OCI-LY7 (cell line): Measurements from ENCODE around the gene RBM20. TPM values are rescaled to one million over a fixed set of nuclear protein-coding genes. Genes with fewer than 3 reads are reported as not detected.

Source experiments
- BruUV-seq: library from RNA; stranded (reverse); fragments of 400-500 nt; replicated peaks from 2 replicates; lab custom pipeline; 2021; lab: Mats Ljungman, UMichigan
- CTCF ChIA-PET: fragments of 300-600 bp; sonication (Branson Sonifier 250); formaldehyde crosslinking; loops from one replicate; lab custom pipeline; 2022; ENCODE audit warnings: antibody characterized with exemption; ENCODE audit not compliant: unreplicated experiment; lab: Charles Lee
- POLR2A ChIA-PET: fragments of 300-600 bp; sonication (Branson Sonifier 250); formaldehyde crosslinking; loops from one replicate; lab custom pipeline; 2022; ENCODE audit warnings: antibody characterized with exemption; lab: Charles Lee
- DNase-seq: peaks from one replicate; pipeline ENCODE4 v3.0.0-alpha.2; 2015; ENCODE audit warnings: low spot score
- H2AFZ ChIP-seq: fragments of 200-600 bp; sonication (generic), shearing (Covaris generic); 2 replicates; pipeline ENCODE4 v1.6.1; 2014; ENCODE audit warnings: mild to moderate bottlenecking, antibody characterized with exemption, low read length, moderate library complexity
- H3K27ac ChIP-seq: fragments of 200-600 bp; sonication (generic); 2 replicates; pipeline ENCODE4 v1.5.1; 2014; ENCODE audit warnings: mixed run types, low read depth, mild to moderate bottlenecking, moderate library complexity, low read length, inconsistent platforms; ENCODE audit not compliant: poor library complexity, severe bottlenecking
- H3K36me3 ChIP-seq: fragments of 200-600 bp; sonication (generic); 2 replicates; pipeline ENCODE4 v1.6.1; 2014; ENCODE audit warnings: mild to moderate bottlenecking, antibody characterized with exemption, low read length, moderate library complexity, mixed read lengths; ENCODE audit not compliant: insufficient read depth
- H3K4me1 ChIP-seq: fragments of 200-600 bp; sonication (generic); 2 replicates; pipeline ENCODE4 v1.5.1; 2014; ENCODE audit warnings: mild to moderate bottlenecking, low read length; ENCODE audit not compliant: insufficient read depth, poor library complexity, severe bottlenecking
- H3K4me2 ChIP-seq: fragments of 200-600 bp; sonication (generic); 2 replicates; pipeline ENCODE4 v1.6.1; 2014; ENCODE audit warnings: mild to moderate bottlenecking, low read length
- H3K4me3 ChIP-seq: fragments of 200-600 bp; sonication (generic); 2 replicates; pipeline ENCODE4 v1.5.1; 2014; ENCODE audit warnings: mild to moderate bottlenecking, low read depth, low read length; ENCODE audit not compliant: poor library complexity, severe bottlenecking
- H3K79me2 ChIP-seq: fragments of 200-600 bp; sonication (generic); 2 replicates; pipeline ENCODE4 v1.6.1; 2016; ENCODE audit warnings: low read depth, mild to moderate bottlenecking, low read length, moderate library complexity, mixed read lengths; ENCODE audit not compliant: insufficient read depth
- H3K9me2 ChIP-seq: fragments of 200-600 bp; sonication (generic); 2 replicates; pipeline ENCODE4 v1.6.1; 2016; ENCODE audit warnings: mild to moderate bottlenecking, low read length, mixed read lengths; ENCODE audit not compliant: insufficient read depth
- H3K9me3 ChIP-seq: fragments of 200-600 bp; sonication (generic); 2 replicates; pipeline ENCODE4 v1.6.1; 2014; ENCODE audit warnings: mild to moderate bottlenecking, mixed run types, low read length, mixed read lengths
- H4K20me1 ChIP-seq: fragments of 200-600 bp; sonication (generic); 2 replicates; pipeline ENCODE4 v1.6.1; 2014; ENCODE audit warnings: mild to moderate bottlenecking, antibody characterized with exemption, low read length, moderate library complexity, mixed read lengths; ENCODE audit not compliant: insufficient read depth
- EZH2phosphoT487 ChIP-seq: fragments of 200-600 bp; sonication (generic); IDR thresholded peaks from 2 replicates; pipeline ENCODE4 v1.6.1; 2018; ENCODE audit warnings: low read depth, borderline replicate concordance, mild to moderate bottlenecking, mixed run types, antibody characterized with exemption, low read length, moderate library complexity, mixed read lengths
- intact Hi-C: fragments of 100-400 bp; cut with micrococcal nuclease; formaldehyde crosslinking; loops from one replicate; pipeline ENCODE4 v1.10.0; 2022; ENCODE audit not compliant: unreplicated experiment
- total RNA-seq, 2 experiments: library from RNA; depleted of rRNA in 1 of 2; stranded (reverse); fragments of >200 nt in 1 of 2; shearing (Covaris generic) in 1 of 2; gene quantifications; 2 replicates each; pipeline ENCODE4 v1.2.3, GENCODE V29; 2014 to 2022
- TF ChIP-seq, protein P1 (sequence below): fragments of 200-600 bp; sonication (generic); conservative IDR thresholded peaks from 2 replicates; pipeline ENCODE4 v1.5.1; 2014; ENCODE audit warnings: mild to moderate bottlenecking, antibody characterized with exemption, low read length, moderate library complexity, mixed read lengths

Gene RBM20
- total RNA-seq, 2 experiments from 2014 or later: 0.35 to 1.0 TPM

DNA sequence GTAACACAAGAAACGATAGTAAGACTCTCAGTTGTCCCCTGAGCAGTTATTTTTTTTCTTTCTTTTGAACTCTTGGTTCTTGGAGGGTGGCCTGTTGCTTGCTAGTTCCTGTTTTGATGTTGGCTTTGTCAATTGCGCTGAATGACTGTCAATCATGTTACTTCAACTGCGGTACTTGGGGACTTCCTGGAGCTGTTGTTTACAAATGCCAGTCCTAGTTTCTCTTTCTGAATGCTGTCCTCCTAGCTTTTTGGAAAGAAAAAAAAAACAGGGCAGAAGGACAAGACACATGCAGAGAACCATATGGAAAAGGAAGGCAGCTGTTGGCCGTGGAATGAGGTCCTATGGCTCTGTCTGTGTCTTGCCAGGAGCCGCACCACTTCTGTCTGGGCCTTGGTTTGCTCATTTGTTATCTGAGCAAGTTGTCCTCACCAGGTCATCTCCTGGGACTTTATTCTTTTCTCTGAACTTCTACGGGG is 220.6 kb downstream of the RBM20 start:
- H3K27ac ChIP-seq: peak overlapping the region; percentile 92
- peak; percentile 89 for DNase-seq

DNA sequence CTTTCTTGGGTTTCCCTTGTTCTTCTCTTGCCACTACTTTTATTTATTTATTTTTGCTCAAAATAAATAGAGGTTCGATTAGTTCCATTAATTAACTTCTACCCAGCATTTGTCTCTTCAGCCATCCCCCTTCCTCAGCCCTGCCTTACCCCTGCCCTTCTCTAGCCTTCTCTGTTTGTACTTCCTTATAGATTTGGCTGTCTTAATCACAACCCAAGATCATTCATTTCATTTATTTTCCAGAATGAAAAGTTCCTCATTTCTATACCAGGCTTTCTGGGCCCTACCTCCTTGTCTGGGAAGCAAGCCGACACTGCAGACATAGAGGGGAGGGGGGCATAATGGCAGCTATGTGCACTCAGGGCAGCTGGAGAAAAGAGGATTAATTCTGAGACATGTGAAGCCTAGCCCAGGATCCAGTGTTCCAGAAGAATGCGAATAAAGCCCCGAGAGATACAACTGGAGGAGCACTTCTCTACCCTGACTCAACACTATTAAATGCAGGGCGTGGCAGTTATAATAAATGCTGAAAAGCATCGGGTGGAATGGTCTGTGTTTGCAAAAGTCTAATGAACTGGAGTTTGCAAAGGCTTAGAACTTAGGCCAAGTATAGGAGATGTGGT is 221.2 kb downstream of the RBM20 start:
- peak overlapping the region; percentile 60 for H3K4me3 ChIP-seq
- H3K79me2 ChIP-seq: no peaks in the 10 kb centered on the region; the same call in 1 of the 2 replicates
- H3K36me3 ChIP-seq: no peaks in the 10 kb centered on the region
- H3K27ac ChIP-seq: peak overlapping the region; percentile 92
- H2AFZ ChIP-seq: peak overlapping the region; percentile 61
- BruUV-seq: no TSS peak
- no peaks in the 10 kb centered on the region for H3K9me3 ChIP-seq
- POLR2A ChIA-PET: interaction anchor here (1.4 to 5.3 kb wide), 3 partner anchors 22 to 62 kb away, joined by 3 to 75 read pairs (median 27); no protein-coding TSS in a partner anchor
- no peak for DNase-seq
- H3K4me2 ChIP-seq: peak overlapping the region; percentile 92
- no peaks in the 10 kb centered on the region for H3K9me2 ChIP-seq
- H3K4me1 ChIP-seq: peaks cover 100% of the 10 kb centered on the region
- CTCF ChIA-PET: no interaction called here
- TF ChIP-seq, protein P1, sequence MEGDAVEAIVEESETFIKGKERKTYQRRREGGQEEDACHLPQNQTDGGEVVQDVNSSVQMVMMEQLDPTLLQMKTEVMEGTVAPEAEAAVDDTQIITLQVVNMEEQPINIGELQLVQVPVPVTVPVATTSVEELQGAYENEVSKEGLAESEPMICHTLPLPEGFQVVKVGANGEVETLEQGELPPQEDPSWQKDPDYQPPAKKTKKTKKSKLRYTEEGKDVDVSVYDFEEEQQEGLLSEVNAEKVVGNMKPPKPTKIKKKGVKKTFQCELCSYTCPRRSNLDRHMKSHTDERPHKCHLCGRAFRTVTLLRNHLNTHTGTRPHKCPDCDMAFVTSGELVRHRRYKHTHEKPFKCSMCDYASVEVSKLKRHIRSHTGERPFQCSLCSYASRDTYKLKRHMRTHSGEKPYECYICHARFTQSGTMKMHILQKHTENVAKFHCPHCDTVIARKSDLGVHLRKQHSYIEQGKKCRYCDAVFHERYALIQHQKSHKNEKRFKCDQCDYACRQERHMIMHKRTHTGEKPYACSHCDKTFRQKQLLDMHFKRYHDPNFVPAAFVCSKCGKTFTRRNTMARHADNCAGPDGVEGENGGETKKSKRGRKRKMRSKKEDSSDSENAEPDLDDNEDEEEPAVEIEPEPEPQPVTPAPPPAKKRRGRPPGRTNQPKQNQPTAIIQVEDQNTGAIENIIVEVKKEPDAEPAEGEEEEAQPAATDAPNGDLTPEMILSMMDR: no peak
- TF ChIP-seq EZH2phosphoT487: no peak
- intact Hi-C loops: loop anchor here (2.0 kb wide), 1 partner anchor 22 kb away; no protein-coding TSS in a partner anchor
- no peaks in the 10 kb centered on the region for H4K20me1 ChIP-seq

More for the DNA sequence above, 220.6 kb downstream of the RBM20 start:
- Histone ChIP-seq H3K4me1 (peaks cover 100% of the 10 kb centered on the region), H3K9me2 (no peaks in the 10 kb centered on the region), H2AFZ (peak overlapping the region; percentile 61; the same call in 1 of the 2 replicates), H3K4me2 (peak overlapping the region; percentile 92), H4K20me1 (no peaks in the 10 kb centered on the region), H3K4me3 (peak overlapping the region; percentile 60), H3K36me3 (no peaks in the 10 kb centered on the region), H3K9me3 (no peaks in the 10 kb centered on the region), H3K79me2 (no peaks in the 10 kb centered on the region; the same call in 1 of the 2 replicates)
- ChIA-PET CTCF (no interaction called here), POLR2A (interaction anchor here (1.3 to 5.3 kb wide), 3 partner anchors 14 to 61 kb away, joined by 3 to 75 read pairs (median 27); no protein-coding TSS in a partner anchor)
- no TSS peak for BruUV-seq
- no peak for TF ChIP-seq EZH2phosphoT487
- TF ChIP-seq, protein P1: no peak
- intact Hi-C loops: loop anchor here (2.0 to 5.0 kb wide), 2 partner anchors 22 to 507 kb away; no protein-coding TSS in a partner anchor
